Measurements from ENCODE around the gene AGL. TPM values are rescaled to one million over a fixed set of nuclear protein-coding genes. Genes with fewer than 3 reads are reported as not detected.
A peak's percentile ranks its signal among the peaks of the same experiment; 100 is the strongest.

Gene AGL
- total RNA-seq, 2 experiments from 2014 or later, result 8.6 to 9.6 TPM

DNA sequence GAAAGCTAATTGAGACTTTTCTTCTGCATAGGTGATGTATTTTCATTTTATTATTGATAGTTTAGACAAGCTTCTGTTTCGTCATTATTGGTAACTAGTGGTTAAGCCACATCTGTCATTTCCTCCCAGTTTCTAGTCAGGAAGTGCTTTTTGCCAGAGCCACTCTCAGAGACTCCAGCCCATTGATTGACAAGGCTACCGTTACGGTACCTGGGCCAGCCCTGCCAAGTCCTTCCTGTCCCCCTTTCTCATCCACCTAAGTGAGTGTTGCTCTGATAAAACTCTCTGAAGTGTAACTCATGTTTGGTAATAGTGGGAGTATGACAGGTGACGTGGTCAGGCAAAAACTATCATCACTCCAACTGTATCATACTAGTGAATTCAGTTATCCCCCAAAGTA, 29.6 kb upstream of the AGL start:
- H3K4me1 ChIP-seq (ENCODE audit: insufficient read depth, low read length), result peaks cover 2% of the 10 kb centered on the region
- peaks cover 20% of the 10 kb centered on the region for H3K4me1 Mint-ChIP-seq (ENCODE audit: low read depth)
- H3K27ac ChIP-seq (ENCODE audit: low read depth in 1 of 2, low read length in 2 of 2), result no peak overlapping the region
- ChIA-PET CTCF (no interaction called here), POLR2A (interaction anchor here (0.8 kb wide), 1 partner anchor 10 kb away, joined by 3 read pairs; no protein-coding TSS in a partner anchor)
- H3K4me3 Mint-ChIP-seq, result no peak overlapping the region
- H3K9me3 ChIP-seq (ENCODE audit: control insufficient read depth in 1 of 2, insufficient read depth in 1 of 2, low read length in 2 of 2), result no peaks in the 10 kb centered on the region
- H3K4me3 ChIP-seq (ENCODE audit: low read length), result no peak overlapping the region
- ATAC-seq (ENCODE audit: poor library complexity) (peak; percentile 86), DNase-seq (peak in 8 of 14 experiments; percentile 2 to 59 (median 26))
- no peaks in the 10 kb centered on the region for H3K36me3 Mint-ChIP-seq (ENCODE audit: low read depth)
- no peaks in the 10 kb centered on the region for H3K27me3 Mint-ChIP-seq
- TF ChIP-seq, protein P1, sequence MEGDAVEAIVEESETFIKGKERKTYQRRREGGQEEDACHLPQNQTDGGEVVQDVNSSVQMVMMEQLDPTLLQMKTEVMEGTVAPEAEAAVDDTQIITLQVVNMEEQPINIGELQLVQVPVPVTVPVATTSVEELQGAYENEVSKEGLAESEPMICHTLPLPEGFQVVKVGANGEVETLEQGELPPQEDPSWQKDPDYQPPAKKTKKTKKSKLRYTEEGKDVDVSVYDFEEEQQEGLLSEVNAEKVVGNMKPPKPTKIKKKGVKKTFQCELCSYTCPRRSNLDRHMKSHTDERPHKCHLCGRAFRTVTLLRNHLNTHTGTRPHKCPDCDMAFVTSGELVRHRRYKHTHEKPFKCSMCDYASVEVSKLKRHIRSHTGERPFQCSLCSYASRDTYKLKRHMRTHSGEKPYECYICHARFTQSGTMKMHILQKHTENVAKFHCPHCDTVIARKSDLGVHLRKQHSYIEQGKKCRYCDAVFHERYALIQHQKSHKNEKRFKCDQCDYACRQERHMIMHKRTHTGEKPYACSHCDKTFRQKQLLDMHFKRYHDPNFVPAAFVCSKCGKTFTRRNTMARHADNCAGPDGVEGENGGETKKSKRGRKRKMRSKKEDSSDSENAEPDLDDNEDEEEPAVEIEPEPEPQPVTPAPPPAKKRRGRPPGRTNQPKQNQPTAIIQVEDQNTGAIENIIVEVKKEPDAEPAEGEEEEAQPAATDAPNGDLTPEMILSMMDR (IDR thresholded peaks at IDR 0.05), result no peak
- intact Hi-C loops (cut with DNase I, micrococcal nuclease), result no loop called here
- peak overlapping the region; percentile 43 for H3K27ac Mint-ChIP-seq
- H3K9me3 Mint-ChIP-seq, result no peaks in the 10 kb centered on the region
- H3K27me3 ChIP-seq (ENCODE audit: control insufficient read depth in 1 of 2, insufficient read depth in 2 of 2, low read length in 2 of 2), result no peaks in the 10 kb centered on the region
- no peaks in the 10 kb centered on the region for H3K36me3 ChIP-seq (ENCODE audit: insufficient read depth, low read length)

DNA sequence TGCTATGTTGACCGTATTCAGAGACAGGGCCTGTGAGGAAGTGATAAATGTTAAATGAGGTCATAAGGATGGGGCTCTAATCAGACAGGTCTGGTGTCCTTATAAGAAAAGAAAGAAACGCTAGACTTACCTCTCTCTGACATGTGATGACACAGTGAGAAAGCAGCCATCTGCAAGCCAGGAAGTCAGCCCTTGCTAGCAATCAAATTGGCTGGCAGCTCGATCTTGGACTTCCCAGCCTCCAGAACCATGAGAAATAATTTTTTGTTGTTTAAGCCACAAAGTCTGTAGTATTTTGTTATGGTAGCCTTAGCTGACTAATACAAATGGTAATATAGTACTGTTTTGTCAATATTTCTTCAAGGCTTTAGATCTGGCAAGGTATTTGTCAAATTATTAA, 25.1 kb upstream of the AGL start:
- H3K27ac ChIP-seq (ENCODE audit: low read depth in 1 of 2, low read length in 2 of 2), result no peak overlapping the region
- Mint-ChIP-seq H3K27ac (no peak overlapping the region), H3K27me3 (no peaks in the 10 kb centered on the region), H3K4me1 (ENCODE audit: low read depth) (peaks cover 15% of the 10 kb centered on the region), H3K9me3 (no peaks in the 10 kb centered on the region), H3K36me3 (ENCODE audit: low read depth) (no peaks in the 10 kb centered on the region), H3K4me3 (no peak overlapping the region)
- TF ChIP-seq, protein P1 (IDR thresholded peaks at IDR 0.05), result no peak
- ATAC-seq (ENCODE audit: poor library complexity) (no peak), DNase-seq (no peak)
- no peaks in the 10 kb centered on the region for H3K27me3 ChIP-seq (ENCODE audit: control insufficient read depth in 1 of 2, insufficient read depth in 2 of 2, low read length in 2 of 2)
- peaks cover 2% of the 10 kb centered on the region for H3K4me1 ChIP-seq (ENCODE audit: insufficient read depth, low read length)
- CTCF ChIA-PET, result no interaction called here
- H3K9me3 ChIP-seq (ENCODE audit: control insufficient read depth in 1 of 2, insufficient read depth in 1 of 2, low read length in 2 of 2), result no peaks in the 10 kb centered on the region
- intact Hi-C loops (cut with DNase I, micrococcal nuclease), result no loop called here
- POLR2A ChIA-PET, result no interaction called here
- no peak overlapping the region for H3K4me3 ChIP-seq (ENCODE audit: low read length)
- no peaks in the 10 kb centered on the region for H3K36me3 ChIP-seq (ENCODE audit: insufficient read depth, low read length)

DNA sequence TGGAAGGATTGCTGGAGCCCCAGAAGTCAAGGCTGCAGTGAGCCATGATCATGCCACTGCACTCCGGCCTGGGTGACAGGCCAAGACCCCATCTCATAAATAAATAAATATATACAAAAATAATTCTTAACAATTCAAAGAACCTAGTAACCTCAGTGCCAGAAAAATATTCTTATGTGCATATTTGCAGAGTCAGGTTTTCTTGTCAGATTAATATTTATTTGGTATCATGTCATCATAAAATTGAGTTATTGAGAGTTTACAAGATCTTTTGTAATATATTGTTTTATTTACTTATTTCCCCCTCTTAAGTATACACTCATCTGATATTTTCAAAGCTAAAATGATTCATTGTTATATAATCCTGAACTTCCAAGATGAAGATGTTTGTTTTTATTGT, 24.5 kb upstream of the AGL start:
- no peak for DNase-seq
- POLR2A ChIA-PET, result no interaction called here
- ATAC-seq (ENCODE audit: poor library complexity), result no peak

More for the DNA sequence above, 24.5 kb upstream of the AGL start:
- Mint-ChIP-seq H3K27ac (no peak overlapping the region), H3K36me3 (ENCODE audit: low read depth) (no peaks in the 10 kb centered on the region), H3K27me3 (no peaks in the 10 kb centered on the region), H3K9me3 (no peaks in the 10 kb centered on the region), H3K4me3 (no peak overlapping the region), H3K4me1 (ENCODE audit: low read depth) (peaks cover 11% of the 10 kb centered on the region)
- Histone ChIP-seq H3K27me3 (ENCODE audit: control insufficient read depth in 1 of 2, insufficient read depth in 2 of 2, low read length in 2 of 2) (no peaks in the 10 kb centered on the region), H3K36me3 (ENCODE audit: insufficient read depth, low read length) (no peaks in the 10 kb centered on the region), H3K27ac (ENCODE audit: low read depth in 1 of 2, low read length in 2 of 2) (no peak overlapping the region), H3K4me1 (ENCODE audit: insufficient read depth, low read length) (no peaks in the 10 kb centered on the region), H3K4me3 (ENCODE audit: low read length) (no peak overlapping the region), H3K9me3 (ENCODE audit: control insufficient read depth in 1 of 2, insufficient read depth in 1 of 2, low read length in 2 of 2) (no peaks in the 10 kb centered on the region)
- CTCF ChIA-PET, result no interaction called here
- TF ChIP-seq, protein P1 (IDR thresholded peaks at IDR 0.05), result no peak
- intact Hi-C loops (cut with DNase I, micrococcal nuclease), result no loop called here
